IMR-90 (cell line): ENCODE results near the gene OSBPL3. TPM values are rescaled to one million over a fixed set of nuclear protein-coding genes. Genes with fewer than 3 reads are reported as not detected.

Source experiments
- BHLHE40 ChIP-seq: fragments of 150-350 bp; IDR thresholded peaks from 2 replicates; pipeline ENCODE4 v1.6.1; 2016; ENCODE audit warnings: mild to moderate bottlenecking, low read depth, low read length
- USF2 ChIP-seq: fragments of 150-350 bp; IDR thresholded peaks from 2 replicates; pipeline ENCODE4 v1.6.1; 2017; ENCODE audit warnings: mild to moderate bottlenecking, antibody characterized with exemption, low read length, low read depth
- polyA plus RNA-seq, 3 experiments: library from polyadenylated mRNA; depleted of rRNA; stranded (reverse); fragments of >200 nt; gene quantifications; 2 replicates each; pipeline ENCODE4 v1.2.3, GENCODE V29; 2012; ENCODE audit warnings: low replicate concordance in 1 of 3
- total RNA-seq: library from RNA; depleted of rRNA; stranded (reverse); fragments of >200 nt; gene quantifications from 2 replicates; pipeline ENCODE4 v1.2.3, GENCODE V29; 2012

OSBPL3 gene
- total and polyA plus RNA-seq, 2 of the 4 experiments (the other 2 are of a cell fraction), result 18.0 to 29.9 TPM

GRCh38 chr7:24755541-24756407 is 224.2 kb downstream of the OSBPL3 start (continued):
- TF ChIP-seq USF2, result no peak
- no peak for TF ChIP-seq BHLHE40
